Measurements from ENCODE around the gene SOX3. TPM values are rescaled to one million over a fixed set of nuclear protein-coding genes. Genes with fewer than 3 reads are reported as not detected.

SOX3 gene
- total RNA-seq, 1 experiment from 2014 or later: not detected

DNA sequence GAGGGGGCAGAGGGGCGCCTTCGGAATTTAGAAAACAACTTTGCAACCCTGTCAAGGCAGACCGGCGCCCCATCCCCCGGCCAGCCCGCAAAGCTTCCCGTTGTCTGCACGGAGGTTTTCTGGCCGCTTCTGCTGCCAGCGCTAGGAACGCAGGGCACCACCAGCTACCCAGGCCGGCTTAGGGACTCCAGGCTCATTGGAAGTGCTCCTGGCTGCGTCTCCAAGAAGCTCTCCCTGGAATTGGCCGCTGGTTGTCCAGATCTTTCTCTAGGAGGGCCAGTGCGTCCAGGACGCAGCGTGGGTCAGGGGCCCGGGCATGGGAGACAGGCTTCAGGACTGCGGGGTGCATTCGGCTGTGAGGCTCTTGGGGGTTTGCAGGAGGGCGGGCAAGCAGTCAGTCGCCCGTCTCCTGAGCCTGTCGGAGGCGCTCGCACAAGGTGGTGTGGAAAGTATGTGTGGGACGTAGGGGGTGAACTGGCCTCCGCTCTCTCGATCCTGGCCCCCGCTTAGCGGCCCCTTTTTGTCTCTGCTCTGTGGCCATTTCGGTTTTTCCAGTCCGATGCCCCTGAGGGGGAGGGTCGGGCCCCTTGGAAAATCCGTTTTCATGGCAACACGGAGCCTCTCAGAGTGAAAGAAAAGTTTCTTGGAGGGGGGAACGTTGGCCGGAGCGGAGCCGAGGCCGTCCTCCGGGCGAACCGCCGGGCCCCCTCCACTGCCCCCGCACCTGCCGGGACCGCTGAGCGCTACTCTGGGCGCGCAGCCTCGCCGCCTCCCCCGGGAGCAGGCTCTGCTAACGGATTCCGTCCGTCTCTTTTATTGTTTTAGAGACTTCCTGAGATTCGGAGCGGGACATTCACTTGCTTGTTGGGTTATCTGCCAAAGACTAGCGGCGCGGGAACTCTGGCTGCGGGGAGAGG lies 810 bp upstream of the SOX3 start:
- CTCF ChIA-PET: no interaction called here
- intact Hi-C loops (cut with micrococcal nuclease; ENCODE audit: unreplicated experiment): loop anchor here (5.0 to 10.0 kb wide), 2 partner anchors 381 to 448 kb away; no protein-coding TSS in a partner anchor

DNA sequence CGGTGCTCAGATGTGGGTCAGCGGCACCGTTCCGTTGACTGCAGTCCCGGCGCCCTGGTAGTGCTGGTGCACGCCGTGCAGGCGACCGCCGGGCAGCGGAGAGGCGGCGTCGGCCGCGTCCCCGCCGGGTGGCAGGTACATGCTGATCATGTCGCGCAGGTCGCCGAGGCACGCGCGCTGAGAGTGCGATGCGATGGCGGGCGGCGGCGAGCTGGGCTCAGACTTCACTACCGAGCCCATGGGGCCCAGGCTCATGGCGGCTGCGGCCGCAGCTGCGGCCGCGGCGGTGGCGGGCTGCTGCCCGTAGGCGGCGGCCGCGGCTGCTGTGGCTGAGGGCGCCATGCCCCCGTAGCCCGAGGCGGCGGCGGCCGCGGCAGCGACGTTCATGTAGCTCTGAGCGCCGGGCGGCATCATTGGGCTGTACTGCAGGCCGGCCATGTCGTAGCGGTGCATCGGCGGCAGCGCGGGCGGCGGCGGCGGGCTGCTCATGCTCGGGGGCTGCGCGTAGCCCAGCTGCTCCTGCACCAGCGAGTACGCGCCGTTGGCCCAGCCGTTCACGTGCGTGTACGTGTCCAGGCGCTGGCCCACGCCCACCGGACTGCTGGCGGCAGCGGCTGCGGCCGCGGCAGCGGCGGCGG lies 1.0 kb downstream of the SOX3 start:
- Histone ChIP-seq H3K4me3 (ENCODE audit: low read depth, low read length, poor library complexity, severe bottlenecking) (peak overlapping the region; percentile 33), H3K9me3 (ENCODE audit: low read depth, low read length, poor library complexity, severe bottlenecking) (no peaks in the 10 kb centered on the region), H3K36me3 (ENCODE audit: insufficient read depth, low read length, poor library complexity, severe bottlenecking) (no peaks in the 10 kb centered on the region), H3K4me1 (ENCODE audit: insufficient read depth, low read length, poor library complexity, severe bottlenecking) (no peaks in the 10 kb centered on the region), H3K27ac (ENCODE audit: low read depth, low read length, poor library complexity, severe bottlenecking) (no peak overlapping the region), H3K27me3 (replicated peaks; ENCODE audit: insufficient read depth, low read depth, low read length, poor library complexity) (peaks cover 100% of the 10 kb centered on the region)
- intact Hi-C loops (cut with micrococcal nuclease; ENCODE audit: unreplicated experiment): loop anchor here (10.0 kb wide), 1 partner anchor 379 kb away; no protein-coding TSS in a partner anchor
- peak; percentile 9 for DNase-seq (ENCODE audit: low spot score)
- no TSS peak for BruUV-seq (replicated peaks)
- ChIA-PET CTCF (no interaction called here), POLR2A (ENCODE audit: low non-redundant PET) (no interaction called here)
- TF ChIP-seq, protein P1, sequence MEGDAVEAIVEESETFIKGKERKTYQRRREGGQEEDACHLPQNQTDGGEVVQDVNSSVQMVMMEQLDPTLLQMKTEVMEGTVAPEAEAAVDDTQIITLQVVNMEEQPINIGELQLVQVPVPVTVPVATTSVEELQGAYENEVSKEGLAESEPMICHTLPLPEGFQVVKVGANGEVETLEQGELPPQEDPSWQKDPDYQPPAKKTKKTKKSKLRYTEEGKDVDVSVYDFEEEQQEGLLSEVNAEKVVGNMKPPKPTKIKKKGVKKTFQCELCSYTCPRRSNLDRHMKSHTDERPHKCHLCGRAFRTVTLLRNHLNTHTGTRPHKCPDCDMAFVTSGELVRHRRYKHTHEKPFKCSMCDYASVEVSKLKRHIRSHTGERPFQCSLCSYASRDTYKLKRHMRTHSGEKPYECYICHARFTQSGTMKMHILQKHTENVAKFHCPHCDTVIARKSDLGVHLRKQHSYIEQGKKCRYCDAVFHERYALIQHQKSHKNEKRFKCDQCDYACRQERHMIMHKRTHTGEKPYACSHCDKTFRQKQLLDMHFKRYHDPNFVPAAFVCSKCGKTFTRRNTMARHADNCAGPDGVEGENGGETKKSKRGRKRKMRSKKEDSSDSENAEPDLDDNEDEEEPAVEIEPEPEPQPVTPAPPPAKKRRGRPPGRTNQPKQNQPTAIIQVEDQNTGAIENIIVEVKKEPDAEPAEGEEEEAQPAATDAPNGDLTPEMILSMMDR (conservative IDR thresholded peaks at IDR 0.05; ENCODE audit: low read depth, low read length): no peak
- TF ChIP-seq EZH2 (IDR thresholded peaks at IDR 0.05; ENCODE audit: borderline replicate concordance, low read depth, low read length, poor library complexity, severe bottlenecking): no peak

More for the DNA sequence above, 810 bp upstream of the SOX3 start:
- H3K4me3 ChIP-seq (ENCODE audit: low read depth, low read length, poor library complexity, severe bottlenecking): no peak overlapping the region
- BruUV-seq (replicated peaks): no TSS peak
- H3K9me3 ChIP-seq (ENCODE audit: low read depth, low read length, poor library complexity, severe bottlenecking): no peaks in the 10 kb centered on the region
- H3K27me3 ChIP-seq (replicated peaks; ENCODE audit: insufficient read depth, low read depth, low read length, poor library complexity): peaks cover 97% of the 10 kb centered on the region
- DNase-seq (ENCODE audit: low spot score): no peak
- H3K36me3 ChIP-seq (ENCODE audit: insufficient read depth, low read length, poor library complexity, severe bottlenecking): no peaks in the 10 kb centered on the region
- no peaks in the 10 kb centered on the region for H3K4me1 ChIP-seq (ENCODE audit: insufficient read depth, low read length, poor library complexity, severe bottlenecking)
- POLR2A ChIA-PET (ENCODE audit: low non-redundant PET): no interaction called here
- no peak overlapping the region for H3K27ac ChIP-seq (ENCODE audit: low read depth, low read length, poor library complexity, severe bottlenecking)
- TF ChIP-seq, protein P1 (conservative IDR thresholded peaks at IDR 0.05; ENCODE audit: low read depth, low read length): no peak
- TF ChIP-seq EZH2 (IDR thresholded peaks at IDR 0.05; ENCODE audit: borderline replicate concordance, low read depth, low read length, poor library complexity, severe bottlenecking): peak; percentile 74

DNA sequence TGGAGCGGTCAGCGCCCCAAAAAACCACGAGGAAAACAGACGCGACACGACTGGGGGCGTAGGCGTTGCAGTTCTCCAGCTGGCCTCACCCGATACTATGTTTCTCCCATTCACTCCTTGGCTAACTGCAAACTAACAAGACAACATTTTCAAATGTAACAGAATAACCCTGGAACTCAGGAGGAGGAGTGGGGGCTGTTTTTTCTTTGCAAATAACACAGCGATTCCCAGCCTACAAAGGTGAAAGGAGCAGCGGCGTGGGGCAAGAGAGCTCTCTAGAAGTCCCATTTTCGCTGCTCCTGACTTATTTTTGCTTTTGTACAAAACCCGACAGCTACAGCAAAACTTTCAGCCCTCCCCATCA lies 1.6 kb downstream of the SOX3 start:
- H3K27me3 ChIP-seq (replicated peaks; ENCODE audit: insufficient read depth, low read depth, low read length, poor library complexity): peaks cover 98% of the 10 kb centered on the region
- H3K4me3 ChIP-seq (ENCODE audit: low read depth, low read length, poor library complexity, severe bottlenecking): no peak overlapping the region
- TF ChIP-seq, protein P1 (conservative IDR thresholded peaks at IDR 0.05; ENCODE audit: low read depth, low read length): no peak
- peak; percentile 73 for TF ChIP-seq EZH2 (IDR thresholded peaks at IDR 0.05; ENCODE audit: borderline replicate concordance, low read depth, low read length, poor library complexity, severe bottlenecking)
- no peak for DNase-seq (ENCODE audit: low spot score)
- ChIA-PET POLR2A (ENCODE audit: low non-redundant PET) (no interaction called here), CTCF (interaction anchor here (0.6 kb wide), 1 partner anchor 446 kb away, joined by 4 read pairs; no protein-coding TSS in a partner anchor)
- H3K27ac ChIP-seq (ENCODE audit: low read depth, low read length, poor library complexity, severe bottlenecking): no peak overlapping the region
- BruUV-seq (replicated peaks): no TSS peak
- intact Hi-C loops (cut with micrococcal nuclease; ENCODE audit: unreplicated experiment): loop anchor here (10.0 kb wide), 1 partner anchor 378 kb away; no protein-coding TSS in a partner anchor
- no peaks in the 10 kb centered on the region for H3K9me3 ChIP-seq (ENCODE audit: low read depth, low read length, poor library complexity, severe bottlenecking)
- H3K4me1 ChIP-seq (ENCODE audit: insufficient read depth, low read length, poor library complexity, severe bottlenecking): no peaks in the 10 kb centered on the region
- H3K36me3 ChIP-seq (ENCODE audit: insufficient read depth, low read length, poor library complexity, severe bottlenecking): no peaks in the 10 kb centered on the region
